ENCODE results near the gene SHB.

DNA sequence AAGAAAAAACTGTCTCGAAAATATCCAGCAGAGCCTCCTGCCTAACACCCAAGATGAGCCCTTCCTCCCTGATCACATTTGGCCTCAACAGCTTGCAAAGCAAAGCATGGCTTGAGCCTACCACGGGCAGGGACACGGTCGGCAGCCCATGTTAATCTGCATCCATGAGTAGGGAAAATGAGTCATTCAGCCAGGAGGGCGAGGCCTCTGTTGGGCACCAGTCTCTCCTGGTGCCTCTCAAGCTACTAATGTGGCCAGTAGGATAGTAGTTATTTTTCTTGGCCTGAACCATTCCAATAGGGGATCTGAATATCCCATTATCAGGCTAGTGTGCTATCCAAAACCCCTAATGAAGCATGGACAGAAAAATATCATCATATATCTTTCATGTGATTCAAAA lies 43.0 kb upstream of the SHB start:
- TF ChIP-seq CTCF (IDR thresholded peaks at IDR 0.05) (no peak), POLR2A (IDR thresholded peaks at IDR 0.05) (no peak)
